Measurements from ENCODE around the gene MRPL52. TPM values are rescaled to one million over a fixed set of nuclear protein-coding genes. Genes with fewer than 3 reads are reported as not detected.
"Not testable (repeated sequence)": the region's sequence is repeated elsewhere in the genome, so short reads cannot be mapped to it uniquely, and the experiment has no call there.

Gene MRPL52
- total RNA-seq, 1 donor from 2014 or later, result 182 TPM

GRCh38 chr14:22791301-22791700 lies 38.4 kb upstream of the MRPL52 start:
- H4K20me1 ChIP-seq (ENCODE audit: insufficient read depth, low read length), result no peaks in the 10 kb centered on the region
- no peaks in the 10 kb centered on the region for H3K27me3 Mint-ChIP-seq (ENCODE audit: low read depth, unreplicated experiment)
- no peak overlapping the region for H3K27ac ChIP-seq (ENCODE audit: low read depth, low read length)
- H3K4me3 Mint-ChIP-seq (ENCODE audit: unreplicated experiment), result peak overlapping the region; percentile 37
- peaks cover 5% of the 10 kb centered on the region for H3K27me3 ChIP-seq (ENCODE audit: insufficient read depth, low read length)
- H3K36me3 ChIP-seq (ENCODE audit: insufficient read depth, low read length), result no peaks in the 10 kb centered on the region
- peaks cover 27% of the 10 kb centered on the region for H3K4me1 Mint-ChIP-seq (ENCODE audit: low read depth, unreplicated experiment)
- H3K9ac ChIP-seq (ENCODE audit: low read length), result no peak overlapping the region
- no peak for FAIRE-seq
- H3K4me1 ChIP-seq (ENCODE audit: insufficient read depth, low read length), result no peaks in the 10 kb centered on the region
- no peaks in the 10 kb centered on the region for H3K9me3 ChIP-seq (ENCODE audit: insufficient read depth, low read depth, low read length)
- H3K79me2 ChIP-seq (ENCODE audit: insufficient read depth, low read length), result no peaks in the 10 kb centered on the region
- H3K4me2 ChIP-seq (ENCODE audit: low read length), result no peak overlapping the region
- DNase-seq (ENCODE audit: low read depth), result peak; percentile 80
- TF ChIP-seq CTCF (IDR thresholded peaks at IDR 0.05; ENCODE audit: insufficient read depth, low read depth, low read length) (no peak), EZH2 (IDR thresholded peaks at IDR 0.05; ENCODE audit: insufficient read depth, low read length) (no peak)
- no peak overlapping the region for H2AFZ ChIP-seq (ENCODE audit: low read depth, low read length)
- peaks cover 7% of the 10 kb centered on the region for H3K36me3 Mint-ChIP-seq (ENCODE audit: low read depth, unreplicated experiment)
- peaks cover 2% of the 10 kb centered on the region for H3K9me3 Mint-ChIP-seq (ENCODE audit: unreplicated experiment)
- H3K4me3 ChIP-seq (ENCODE audit: insufficient read depth, low read depth, low read length), result no peak overlapping the region
- H3K27ac Mint-ChIP-seq (ENCODE audit: unreplicated experiment), result peak overlapping the region; percentile 85

- Mint-ChIP-seq H3K36me3 (ENCODE audit: low read depth, unreplicated experiment) (peaks cover 9% of the 10 kb centered on the region), H3K27ac (ENCODE audit: unreplicated experiment) (peak overlapping the region; percentile 47), H3K9me3 (ENCODE audit: unreplicated experiment) (peaks cover 2% of the 10 kb centered on the region), H3K27me3 (ENCODE audit: low read depth, unreplicated experiment) (no peaks in the 10 kb centered on the region), H3K4me1 (ENCODE audit: low read depth, unreplicated experiment) (peaks cover 27% of the 10 kb centered on the region), H3K4me3 (ENCODE audit: unreplicated experiment) (no peak overlapping the region)
- no peak overlapping the region for H3K27ac ChIP-seq (ENCODE audit: low read depth, low read length)
- no peak overlapping the region for H3K4me3 ChIP-seq (ENCODE audit: insufficient read depth, low read depth, low read length)
- no peak for TF ChIP-seq CTCF (IDR thresholded peaks at IDR 0.05; ENCODE audit: insufficient read depth, low read depth, low read length)
- TF ChIP-seq EZH2 (IDR thresholded peaks at IDR 0.05; ENCODE audit: insufficient read depth, low read length), result no peak
- H3K9ac ChIP-seq (ENCODE audit: low read length), result no peak overlapping the region
- H3K9me3 ChIP-seq (ENCODE audit: insufficient read depth, low read depth, low read length), result no peaks in the 10 kb centered on the region
- H3K79me2 ChIP-seq (ENCODE audit: insufficient read depth, low read length), result no peaks in the 10 kb centered on the region
- no peak for DNase-seq (ENCODE audit: low read depth)
- H2AFZ ChIP-seq (ENCODE audit: low read depth, low read length), result no peak overlapping the region
- H3K36me3 ChIP-seq (ENCODE audit: insufficient read depth, low read length), result no peaks in the 10 kb centered on the region
- H3K4me2 ChIP-seq (ENCODE audit: low read length), result no peak overlapping the region
- no peak for FAIRE-seq
- H3K27me3 ChIP-seq (ENCODE audit: insufficient read depth, low read length), result peaks cover 13% of the 10 kb centered on the region
- H3K4me1 ChIP-seq (ENCODE audit: insufficient read depth, low read length), result no peaks in the 10 kb centered on the region
- no peaks in the 10 kb centered on the region for H4K20me1 ChIP-seq (ENCODE audit: insufficient read depth, low read length)
These were observed 37.5 kb upstream of the MRPL52 start for GRCh38 chr14:22792158-22792557.

GRCh38 chr14:22793550-22793949 lies 36.1 kb upstream of the MRPL52 start:
- H3K79me2 ChIP-seq (ENCODE audit: insufficient read depth, low read length); H3K4me3 Mint-ChIP-seq (ENCODE audit: unreplicated experiment); H3K27ac Mint-ChIP-seq (ENCODE audit: unreplicated experiment); DNase-seq (ENCODE audit: low read depth); H3K4me1 ChIP-seq (ENCODE audit: insufficient read depth, low read length); H2AFZ ChIP-seq (ENCODE audit: low read depth, low read length); H3K36me3 ChIP-seq (ENCODE audit: insufficient read depth, low read length); H3K9me3 Mint-ChIP-seq (ENCODE audit: unreplicated experiment); H3K9me3 ChIP-seq (ENCODE audit: insufficient read depth, low read depth, low read length); H3K4me3 ChIP-seq (ENCODE audit: insufficient read depth, low read depth, low read length); FAIRE-seq; H3K4me2 ChIP-seq (ENCODE audit: low read length); H3K27ac ChIP-seq (ENCODE audit: low read depth, low read length); H4K20me1 ChIP-seq (ENCODE audit: insufficient read depth, low read length); H3K9ac ChIP-seq (ENCODE audit: low read length); H3K27me3 Mint-ChIP-seq (ENCODE audit: low read depth, unreplicated experiment): not testable (repeated sequence)
- H3K36me3 Mint-ChIP-seq (ENCODE audit: low read depth, unreplicated experiment), result peaks cover 11% of the 10 kb centered on the region
- peaks cover 23% of the 10 kb centered on the region for H3K27me3 ChIP-seq (ENCODE audit: insufficient read depth, low read length)
- H3K4me1 Mint-ChIP-seq (ENCODE audit: low read depth, unreplicated experiment), result peaks cover 27% of the 10 kb centered on the region

Data from astrocyte (in vitro differentiated cells and primary cell).